Measurements from ENCODE around the gene STAC3. TPM values are rescaled to one million over a fixed set of nuclear protein-coding genes. Genes with fewer than 3 reads are reported as not detected.

STAC3 gene
- total RNA-seq, 2 donors from 2014 or later, result 4.8 to 20.9 TPM

GRCh38 chr12:57233357-57234232 is 17.4 kb downstream of the STAC3 start:
- Histone ChIP-seq H3K4me1 (replicated peaks) (peaks cover 14% of the 10 kb centered on the region), H3K27ac (no peak overlapping the region), H3K36me3 (no peaks in the 10 kb centered on the region), H3K4me3 (no peak overlapping the region), H3K9me3 (no peaks in the 10 kb centered on the region), H3K27me3 (replicated peaks; ENCODE audit: insufficient read depth) (no peaks in the 10 kb centered on the region)
- 89% methylated on average over 15 of the region's 15 CpGs for WGBS
- TF ChIP-seq POLR2AphosphoS5 (IDR thresholded peaks at IDR 0.05), result no peak
- TF ChIP-seq POLR2A (IDR thresholded peaks at IDR 0.05), result no peak
- no peak for TF ChIP-seq CTCF (IDR thresholded peaks at IDR 0.05)
- intact Hi-C loops (cut with DNase I), result no loop called here
- no peak for DNase-seq (ENCODE audit: low spot score)

GRCh38 chr12:57232156-57232756 is 18.7 kb downstream of the STAC3 start:
- 91% methylated on average over 19 of the region's 19 CpGs for WGBS
- intact Hi-C loops (cut with DNase I), result no loop called here

GRCh38 chr12:57231276-57232021 is 19.5 kb downstream of the STAC3 start:
- peaks cover 9% of the 10 kb centered on the region for H3K4me1 ChIP-seq (replicated peaks)
- 93% methylated on average over 13 of the region's 13 CpGs for WGBS
- no peak for TF ChIP-seq POLR2A (IDR thresholded peaks at IDR 0.05)
- TF ChIP-seq CTCF (IDR thresholded peaks at IDR 0.05), result no peak
- TF ChIP-seq POLR2AphosphoS5 (IDR thresholded peaks at IDR 0.05), result no peak

More at GRCh38 chr12:57232156-57232756, 18.7 kb downstream of the STAC3 start:
- Histone ChIP-seq H3K27me3 (replicated peaks; ENCODE audit: insufficient read depth) (no peaks in the 10 kb centered on the region), H3K9me3 (no peaks in the 10 kb centered on the region), H3K4me3 (no peak overlapping the region), H3K4me1 (replicated peaks) (peaks cover 9% of the 10 kb centered on the region), H3K36me3 (no peaks in the 10 kb centered on the region), H3K27ac (no peak overlapping the region)
- no peak for TF ChIP-seq CTCF (IDR thresholded peaks at IDR 0.05)
- TF ChIP-seq POLR2A (IDR thresholded peaks at IDR 0.05), result no peak
- TF ChIP-seq POLR2AphosphoS5 (IDR thresholded peaks at IDR 0.05), result no peak
- no peak for DNase-seq (ENCODE audit: low spot score)

GRCh38 chr12:57230381-57231155 is 20.4 kb downstream of the STAC3 start:
- Histone ChIP-seq H3K27ac (no peak overlapping the region), H3K4me1 (replicated peaks) (peaks cover 9% of the 10 kb centered on the region), H3K36me3 (no peaks in the 10 kb centered on the region), H3K9me3 (no peaks in the 10 kb centered on the region), H3K4me3 (peak overlapping the region; percentile 43 to 56), H3K27me3 (replicated peaks; ENCODE audit: insufficient read depth) (peaks cover 5% of the 10 kb centered on the region)
- 39% methylated on average over 10 of the region's 10 CpGs for WGBS
- no peak for DNase-seq (ENCODE audit: low spot score)
- intact Hi-C loops (cut with DNase I), result no loop called here
- TF ChIP-seq POLR2AphosphoS5 (IDR thresholded peaks at IDR 0.05) (no peak), POLR2A (IDR thresholded peaks at IDR 0.05) (no peak), CTCF (IDR thresholded peaks at IDR 0.05) (no peak)

More at GRCh38 chr12:57231276-57232021, 19.5 kb downstream of the STAC3 start:
- H3K27ac ChIP-seq, result no peak overlapping the region
- H3K9me3 ChIP-seq, result no peaks in the 10 kb centered on the region
- intact Hi-C loops (cut with DNase I), result no loop called here
- H3K36me3 ChIP-seq, result no peaks in the 10 kb centered on the region
- H3K4me3 ChIP-seq, result no peak overlapping the region
- DNase-seq (ENCODE audit: low spot score), result no peak
- no peaks in the 10 kb centered on the region for H3K27me3 ChIP-seq (replicated peaks; ENCODE audit: insufficient read depth)

Measured in prostate gland (tissue), 2 donors.